GM18519 (cell line): ENCODE data around the gene NKG7.

ENCODE experiments used
- ATAC-seq: cut with Tn5 transposase; IDR thresholded peaks from one replicate; pipeline ENCODE4 v1.9.1; 2021; ENCODE audit warnings: mild to moderate bottlenecking, moderate library complexity; ENCODE audit not compliant: unreplicated experiment, low FRiP score

Gene NKG7

DNA sequence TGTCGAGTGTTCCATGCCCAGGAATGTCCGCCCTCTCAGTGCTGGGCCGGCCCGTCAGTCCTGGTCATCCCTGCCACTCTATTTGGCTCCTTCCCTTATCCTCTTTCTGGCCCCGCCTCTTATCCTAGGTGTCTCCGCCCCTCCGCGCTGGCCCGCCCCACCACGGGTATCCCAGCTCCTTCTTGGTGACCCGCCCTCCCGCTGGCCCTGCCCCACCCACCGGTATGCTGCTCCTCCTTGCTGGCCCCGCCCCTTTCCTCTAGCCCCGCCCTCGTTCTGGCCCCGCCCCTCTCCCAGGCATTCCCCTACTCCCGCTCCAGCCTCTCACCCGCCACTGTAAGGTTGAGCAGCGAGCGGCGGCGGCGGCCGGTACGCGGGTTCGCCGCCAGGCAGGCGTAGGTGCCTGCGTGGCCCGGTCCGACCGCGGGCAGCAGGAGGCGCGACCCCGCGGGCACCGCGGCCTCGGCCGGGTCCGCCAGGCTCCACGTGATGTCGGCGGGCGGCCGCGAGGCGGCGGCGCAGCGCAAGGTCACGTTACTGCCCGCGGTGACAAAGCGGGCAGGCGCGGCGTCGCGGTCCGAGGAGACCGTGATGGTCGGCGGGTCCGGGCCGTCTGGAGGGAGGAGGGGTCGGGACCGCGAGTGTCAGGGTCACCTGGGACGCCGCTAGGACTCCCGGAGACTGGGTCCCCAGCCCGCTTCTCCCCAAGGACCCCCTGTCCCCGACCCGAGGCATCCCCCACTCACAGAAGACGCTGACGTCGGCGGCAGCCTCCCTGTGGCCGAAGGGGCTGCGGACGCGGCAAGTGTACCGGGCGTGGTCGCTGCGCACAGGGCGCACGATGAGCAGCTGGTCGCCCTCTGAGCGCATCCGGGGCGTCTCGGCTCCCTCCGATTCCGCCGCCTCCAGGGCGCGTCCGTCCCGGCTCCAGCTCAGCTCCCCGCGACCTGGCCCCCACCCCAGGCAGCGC is 32.5 kb downstream of the NKG7 start:
- no peak for ATAC-seq

DNA sequence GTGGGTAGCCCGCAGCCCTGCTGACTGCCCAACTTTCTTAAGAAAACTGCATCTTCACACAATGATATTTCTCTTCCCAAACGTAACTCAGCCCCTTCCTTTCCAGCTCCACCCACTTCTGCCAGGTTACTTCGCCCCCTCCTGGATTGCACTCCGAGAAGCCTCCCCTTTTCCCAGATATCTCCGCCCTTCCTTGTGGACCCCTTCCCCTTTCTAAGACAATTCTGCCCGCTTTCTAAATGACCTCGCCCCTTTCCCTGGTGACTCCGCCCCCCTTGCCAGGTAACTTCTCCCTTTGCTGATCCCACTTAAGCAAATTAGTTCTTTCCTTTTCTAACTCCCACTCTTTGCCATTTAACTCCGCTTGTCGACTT is 33.2 kb downstream of the NKG7 start:
- ATAC-seq = no peak

DNA sequence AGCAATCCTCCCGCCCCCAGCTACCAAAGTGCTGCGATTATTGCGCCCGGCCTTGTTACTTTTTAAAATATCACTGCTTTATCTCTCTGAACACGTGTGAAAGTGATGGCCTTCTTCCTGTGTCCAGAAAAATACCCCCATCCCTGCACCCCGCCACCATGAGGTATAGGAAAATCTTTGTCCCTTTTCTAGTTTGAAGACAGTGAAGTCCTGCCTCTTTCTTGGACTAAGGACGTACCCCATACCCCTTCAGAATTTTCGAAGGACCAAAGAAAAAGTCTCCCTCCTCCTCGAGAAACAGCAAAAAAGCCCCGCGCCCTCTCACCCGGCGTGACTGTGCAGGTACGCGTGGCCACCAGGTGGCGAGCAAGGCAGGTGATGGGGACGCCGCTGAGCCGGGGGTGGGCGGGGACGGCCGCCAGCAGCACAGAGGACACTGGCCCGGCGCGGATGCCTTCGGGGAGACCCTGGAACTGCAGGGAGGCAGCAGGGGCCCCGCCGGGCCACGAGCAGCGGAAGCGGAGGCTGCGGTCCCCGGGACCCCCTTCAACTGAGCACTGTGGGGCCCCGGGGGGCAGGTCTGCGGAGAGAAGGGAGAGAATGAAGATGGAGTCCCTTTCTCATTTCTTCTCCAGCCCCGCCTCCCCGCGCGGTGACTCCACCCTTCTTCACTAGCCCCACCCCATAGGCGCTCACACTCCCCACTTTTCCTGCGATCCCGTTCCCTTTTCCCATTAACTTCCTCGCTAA is 33.7 kb downstream of the NKG7 start:
- no peak for ATAC-seq

DNA sequence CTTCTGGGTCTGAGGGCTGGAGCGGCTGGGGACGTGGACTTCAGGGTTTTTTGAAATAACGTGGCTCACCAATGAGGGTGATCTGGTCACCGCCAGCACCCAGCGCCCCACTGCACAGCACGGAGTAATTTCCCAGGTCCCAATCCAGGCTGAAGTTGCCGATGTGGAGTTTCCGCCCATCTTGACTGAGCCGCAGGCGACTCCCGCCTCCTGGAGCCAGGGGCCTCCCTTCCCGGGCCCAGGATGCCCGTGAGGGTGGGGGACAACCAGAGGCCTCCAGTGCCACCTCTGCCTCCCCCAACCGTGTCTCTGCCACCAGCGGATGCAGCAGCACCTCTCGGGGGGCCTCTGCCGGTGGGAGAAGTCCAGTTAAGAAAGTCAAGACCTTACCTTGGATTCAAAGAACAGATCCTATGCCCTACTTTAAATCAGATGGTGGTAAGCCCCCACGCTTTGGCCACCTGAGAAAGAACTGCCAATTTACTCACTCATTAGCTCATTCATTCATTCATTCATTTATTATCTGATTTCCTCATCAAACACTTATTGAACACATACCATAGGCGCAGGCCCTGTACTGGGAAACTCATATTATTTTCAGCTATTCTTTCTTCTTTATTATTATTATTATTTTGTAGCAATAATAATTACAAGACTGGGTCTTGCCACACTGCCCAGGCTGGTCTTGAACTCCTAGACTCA is 34.4 kb downstream of the NKG7 start:
- ATAC-seq = no peak

DNA sequence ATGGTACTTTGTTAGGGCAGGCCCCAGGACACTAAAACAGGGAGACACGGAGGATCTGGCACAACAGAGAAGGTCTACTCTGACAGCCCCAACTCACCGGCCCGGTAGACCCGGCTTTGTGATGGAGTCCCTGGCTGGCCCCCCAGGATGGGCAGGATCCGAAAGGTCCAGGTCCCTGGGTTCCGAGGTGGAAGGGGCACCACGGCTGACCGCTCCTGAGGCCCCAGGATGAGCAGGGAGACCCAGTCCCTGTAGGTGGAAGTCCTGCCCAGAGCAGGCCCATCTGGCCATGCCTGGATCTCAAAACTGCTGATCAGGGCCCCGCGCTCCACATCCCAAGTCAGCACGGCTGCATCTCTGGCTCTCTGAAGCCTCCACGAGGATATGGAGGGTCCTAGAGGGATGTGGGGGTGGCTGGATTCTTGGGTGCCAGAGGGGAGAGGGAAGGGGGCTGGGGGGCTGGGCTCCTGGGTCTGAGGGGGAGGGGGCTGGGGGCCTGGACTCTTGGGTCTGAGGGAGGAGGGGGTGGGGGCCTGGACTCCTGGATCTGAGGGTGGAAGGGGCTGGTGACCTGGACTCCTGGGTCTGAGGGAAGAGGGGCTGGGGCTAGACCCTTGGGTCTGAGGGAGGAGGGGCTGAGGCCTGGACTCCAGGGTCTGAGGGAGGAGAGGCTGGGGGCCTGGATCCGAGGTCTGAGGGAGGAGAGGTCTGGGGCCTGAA is 35.2 kb downstream of the NKG7 start:
- no peak for ATAC-seq

DNA sequence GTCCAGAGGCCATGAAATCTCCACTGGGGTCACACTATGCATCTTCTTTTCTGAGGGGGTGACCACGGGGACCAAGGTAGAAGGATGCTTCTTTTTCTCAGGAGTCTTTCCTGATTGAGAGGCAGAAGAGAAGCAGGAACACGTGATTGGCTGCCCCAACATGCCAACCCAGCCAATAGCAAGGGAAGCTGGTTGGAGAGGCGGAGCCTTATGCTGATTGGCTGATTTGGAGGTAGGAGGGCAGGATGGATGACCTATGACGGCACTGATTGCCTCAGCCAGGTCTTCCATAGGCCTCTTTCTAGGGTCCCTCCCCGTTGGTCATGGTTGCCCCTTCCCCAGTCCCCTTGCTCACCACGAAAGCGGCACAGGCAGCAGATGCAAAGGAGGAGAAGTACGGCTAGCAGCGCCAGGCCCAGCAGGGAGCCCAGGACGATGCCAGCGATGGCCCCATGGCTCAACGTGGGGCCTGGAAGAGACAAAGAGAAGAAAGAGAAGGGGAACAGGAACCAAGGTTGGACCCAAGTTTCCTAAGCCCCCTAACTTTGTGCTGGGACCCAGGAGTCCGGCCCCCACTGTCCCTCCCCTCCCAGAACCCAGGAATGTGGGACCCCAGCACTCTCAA is 38.5 kb downstream of the NKG7 start:
- no peak for ATAC-seq

DNA sequence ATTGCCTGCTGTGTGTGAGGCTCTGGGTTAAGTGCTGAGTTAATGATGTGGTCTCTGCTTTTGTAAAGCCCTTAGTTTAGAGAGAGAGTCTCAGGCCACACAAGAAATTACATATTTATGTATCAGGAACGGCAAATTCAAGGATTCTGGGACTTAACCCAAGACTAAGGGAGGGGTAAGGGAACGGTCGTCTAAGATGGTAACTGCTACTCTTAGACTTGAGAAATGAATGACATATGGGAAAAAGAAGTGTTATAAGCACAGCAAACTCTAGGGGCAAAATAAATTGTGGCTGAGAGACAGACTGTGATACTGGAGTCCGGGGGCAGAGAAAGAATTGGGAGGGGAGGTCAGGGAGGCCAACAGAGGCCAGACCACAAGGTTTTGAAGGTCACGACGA is 40.7 kb downstream of the NKG7 start:
- no peak for ATAC-seq

DNA sequence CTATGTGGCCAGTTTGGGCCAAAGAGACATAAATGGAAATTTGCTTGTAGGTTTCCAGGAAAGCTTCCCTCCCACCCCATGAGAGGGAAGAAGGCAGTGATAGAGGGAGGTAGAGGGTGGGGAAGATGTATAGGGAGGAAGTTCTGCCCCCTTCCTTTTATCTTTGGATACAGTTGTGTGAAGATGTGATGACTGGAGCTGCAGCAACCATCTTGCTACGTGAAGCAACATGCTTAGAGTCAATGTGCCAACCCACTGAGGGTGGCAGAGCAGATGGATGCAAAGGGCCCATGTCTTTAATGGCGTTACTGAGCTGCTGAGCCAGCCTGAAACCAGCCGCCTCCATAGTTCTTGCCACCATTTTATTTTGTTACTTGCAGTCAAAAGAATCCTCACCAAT is 41.3 kb downstream of the NKG7 start:
- ATAC-seq = no peak

DNA sequence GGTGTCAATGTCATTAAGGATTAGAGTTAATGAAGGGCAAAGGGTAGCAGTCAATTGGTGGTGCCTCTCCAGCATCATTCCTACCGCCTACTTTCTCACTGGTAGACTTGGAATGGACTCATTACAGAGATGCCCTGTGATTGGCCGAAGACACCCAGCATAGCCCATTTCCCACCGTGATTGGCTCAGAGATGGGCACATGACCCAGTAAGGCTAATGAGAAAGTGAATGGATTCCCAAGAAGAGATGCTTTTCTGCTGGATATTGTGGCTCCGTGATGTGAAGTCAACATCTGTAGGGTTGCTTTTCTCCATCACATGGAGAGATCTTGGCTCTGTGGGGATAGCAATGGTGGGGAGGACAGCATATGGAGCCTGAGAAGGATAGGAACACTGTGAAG is 42.1 kb downstream of the NKG7 start:
- ATAC-seq = no peak

DNA sequence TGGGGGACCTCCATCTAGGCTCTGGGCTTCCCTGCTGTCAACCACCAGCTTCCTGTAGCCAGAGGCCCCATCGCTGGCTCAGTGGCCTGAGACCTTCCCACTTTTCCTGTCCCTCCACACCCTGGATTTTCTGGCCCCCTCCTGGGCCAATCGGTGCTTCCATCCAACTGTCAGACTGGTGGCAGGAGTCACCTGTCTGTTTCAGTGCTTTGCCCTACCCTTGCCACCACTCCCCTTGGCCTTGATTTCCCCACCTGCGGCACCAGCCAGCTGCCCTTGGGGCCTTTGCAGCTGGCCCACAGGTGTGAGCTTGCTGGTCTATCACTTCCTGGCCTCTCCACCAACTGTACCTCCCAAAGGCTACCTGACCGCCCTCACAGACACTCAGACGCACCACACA is 43.0 kb downstream of the NKG7 start:
- no peak for ATAC-seq

DNA sequence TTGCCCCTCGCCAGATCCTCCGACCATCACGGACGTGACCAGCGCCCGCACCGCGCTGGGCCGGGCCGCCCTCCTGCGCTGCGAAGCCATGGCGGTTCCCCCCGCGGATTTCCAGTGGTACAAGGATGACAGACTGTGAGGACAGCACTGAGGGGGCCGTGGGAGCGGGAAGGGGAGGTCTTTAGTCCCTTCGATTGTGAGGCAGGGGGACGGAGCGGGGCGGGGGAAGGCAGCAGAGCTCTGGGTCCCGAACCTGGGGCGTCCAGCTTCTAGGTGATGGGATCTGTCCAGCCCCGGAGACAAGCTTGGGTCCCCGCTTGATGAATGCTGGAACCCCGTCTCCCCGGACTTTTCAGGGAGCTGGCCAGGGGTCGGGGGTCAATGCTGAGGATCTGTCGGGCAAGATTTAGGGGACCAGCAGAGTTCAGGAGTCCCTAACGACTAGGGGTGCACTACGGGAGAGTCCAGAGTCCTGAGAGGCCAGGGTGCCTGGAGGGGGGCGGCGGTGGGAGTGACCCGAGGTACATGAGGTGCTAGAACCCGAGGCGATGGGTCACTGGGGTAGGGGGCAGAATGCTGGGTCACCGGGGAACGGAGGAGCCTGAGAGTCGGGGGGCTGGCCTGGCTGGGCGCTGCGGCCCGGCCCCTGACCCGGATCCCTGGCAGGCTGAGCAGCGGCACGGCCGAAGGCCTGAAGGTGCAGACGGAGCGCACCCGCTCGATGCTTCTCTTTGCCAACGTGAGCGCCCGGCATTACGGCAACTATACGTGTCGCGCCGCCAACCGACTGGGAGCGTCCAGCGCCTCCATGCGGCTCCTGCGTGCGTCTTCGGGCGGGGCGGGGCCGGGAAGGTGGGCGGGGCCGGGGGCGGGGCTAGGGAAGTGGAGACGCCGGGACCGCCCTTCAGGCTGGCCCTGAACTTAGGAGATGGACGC is 45.1 kb downstream of the NKG7 start:
- no peak for ATAC-seq

DNA sequence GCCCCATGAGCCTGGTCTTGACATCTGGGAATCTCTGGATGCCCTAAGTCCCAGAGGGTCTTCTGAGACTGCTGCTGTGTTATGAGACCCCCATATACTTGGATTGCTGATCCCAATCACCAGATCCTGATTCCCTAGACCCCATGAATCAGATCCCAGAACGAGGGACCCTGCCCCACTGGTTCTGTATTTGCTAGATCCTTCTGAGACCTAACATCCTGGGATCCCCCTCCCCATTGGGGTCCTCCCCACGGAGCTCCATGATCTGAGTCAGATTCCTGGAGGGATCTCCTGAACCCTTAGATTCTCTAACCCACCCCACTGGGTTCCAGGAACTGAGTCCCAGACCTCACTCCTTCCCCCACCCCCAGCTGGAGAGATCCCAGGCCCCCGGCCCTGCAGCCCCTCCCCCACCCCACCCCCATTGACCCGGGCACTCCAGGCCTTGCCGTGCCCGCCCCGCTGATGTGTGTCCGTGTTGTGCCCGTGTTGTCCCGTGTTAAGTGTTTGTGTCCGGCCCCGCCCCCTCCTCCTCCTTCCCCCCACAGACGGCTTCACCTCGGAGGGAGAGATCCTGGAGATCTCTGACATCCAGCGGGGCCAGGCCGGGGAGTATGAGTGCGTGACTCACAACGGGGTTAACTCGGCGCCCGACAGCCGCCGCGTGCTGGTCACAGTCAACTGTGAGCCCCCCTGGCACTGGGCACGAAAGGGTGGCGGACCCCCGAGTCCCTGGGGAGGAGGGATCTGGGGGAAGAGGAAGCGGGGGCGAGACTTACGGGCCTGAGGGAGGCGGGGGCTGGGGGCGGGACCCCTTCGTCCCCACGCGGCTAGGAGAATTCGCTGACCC is 46.0 kb downstream of the NKG7 start:
- no peak for ATAC-seq

DNA sequence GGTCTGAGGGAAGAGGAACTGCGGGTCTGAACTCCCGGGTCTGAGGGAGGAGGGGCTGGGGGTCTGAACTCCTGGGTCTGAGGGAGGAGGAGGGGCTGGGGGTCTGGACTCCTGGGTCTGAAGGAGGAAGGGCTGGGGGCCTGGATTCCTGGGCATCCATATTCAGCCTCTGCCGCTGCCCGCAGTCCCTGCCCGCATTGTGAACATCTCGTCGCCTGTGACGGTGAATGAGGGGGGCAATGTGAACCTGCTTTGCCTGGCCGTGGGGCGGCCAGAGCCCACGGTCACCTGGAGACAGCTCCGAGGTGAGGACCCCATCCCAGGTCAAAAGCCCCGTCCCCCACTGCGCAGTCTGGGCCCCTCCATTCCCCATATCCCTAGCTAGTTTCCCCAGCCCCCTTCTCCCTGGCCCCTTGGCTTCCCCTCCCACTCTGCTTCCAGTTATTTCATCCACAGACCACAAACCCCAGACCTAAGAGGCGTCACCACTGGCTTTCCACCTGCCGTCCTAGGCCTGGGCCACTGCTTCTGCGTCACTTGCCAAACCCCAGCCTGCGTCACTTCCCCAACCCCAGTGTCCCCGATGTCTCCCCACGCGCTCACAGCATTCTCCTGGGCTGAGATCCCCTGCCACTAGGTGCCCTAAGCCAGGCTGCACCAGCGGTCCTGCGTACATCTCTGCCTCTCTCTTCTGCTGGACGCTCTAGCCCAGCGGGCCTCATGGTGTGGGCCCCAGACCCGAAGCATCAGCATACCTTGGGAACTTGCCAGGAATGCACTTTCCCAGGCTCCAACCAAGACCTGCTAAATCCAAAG is 47.1 kb downstream of the NKG7 start:
- ATAC-seq = no peak

DNA sequence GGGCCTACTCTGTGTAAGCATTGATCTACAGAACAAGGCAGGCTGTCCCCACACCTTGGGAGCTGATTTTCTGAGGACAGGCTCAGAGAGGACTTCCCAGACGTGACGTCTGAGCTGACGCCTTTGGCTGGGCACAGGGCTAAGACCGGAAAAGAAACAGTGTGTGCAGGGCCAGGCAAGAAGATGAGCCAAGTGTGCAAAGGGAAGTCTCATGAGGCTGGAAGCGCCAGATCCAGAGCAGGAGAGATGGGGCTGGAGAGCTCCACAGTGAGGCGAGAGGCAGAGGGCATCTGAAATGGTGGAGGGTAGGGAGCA is 48.3 kb downstream of the NKG7 start:
- no peak for ATAC-seq

DNA sequence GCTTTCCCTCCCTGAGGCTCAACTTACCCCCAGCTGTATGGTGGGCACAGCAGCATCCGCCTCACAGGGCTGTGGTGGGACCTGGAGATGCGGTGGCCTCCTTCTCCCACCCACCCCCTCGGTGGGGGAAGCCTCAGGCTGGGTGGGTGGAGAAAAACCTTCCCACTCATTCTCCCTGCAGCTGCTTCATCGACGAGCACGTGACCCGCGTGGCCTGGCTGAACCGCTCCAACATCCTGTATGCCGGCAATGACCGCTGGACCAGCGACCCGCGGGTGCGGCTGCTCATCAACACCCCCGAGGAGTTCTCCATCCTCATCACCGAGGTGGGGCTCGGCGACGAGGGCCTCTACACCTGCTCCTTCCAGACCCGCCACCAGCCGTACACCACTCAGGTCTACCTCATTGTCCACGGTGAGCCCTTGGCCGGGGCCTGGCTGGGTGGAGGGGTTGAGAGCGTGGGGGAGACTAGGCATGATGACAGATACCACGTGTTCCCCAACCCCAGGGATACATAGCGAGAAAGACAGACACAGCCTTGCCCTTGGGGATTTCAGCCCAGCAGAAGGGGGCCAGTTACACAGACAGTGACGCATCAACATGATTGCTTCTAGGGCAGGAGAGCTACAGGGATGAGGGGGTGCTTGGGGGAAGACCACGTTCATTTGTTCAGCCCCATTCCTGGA is 48.8 kb downstream of the NKG7 start:
- ATAC-seq = no peak

DNA sequence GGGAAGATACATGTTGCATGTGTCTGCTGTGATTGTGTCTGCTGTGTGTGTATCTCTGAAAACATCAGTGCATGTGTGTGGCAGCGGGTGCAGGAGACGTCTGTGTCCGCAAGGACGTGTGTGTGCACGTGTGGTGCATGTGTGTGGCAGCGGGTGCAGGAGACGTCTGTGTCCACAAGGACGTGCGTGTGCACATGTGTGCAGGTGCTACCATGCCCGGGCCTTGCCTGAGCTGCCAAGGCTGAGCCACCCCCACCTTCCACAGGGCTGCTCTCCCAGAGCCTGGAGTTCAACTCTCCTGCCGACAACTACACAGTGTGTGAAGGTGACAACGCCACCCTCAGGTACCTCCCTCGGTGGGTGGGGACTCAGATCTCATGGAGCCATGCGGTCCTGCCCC is 50.7 kb downstream of the NKG7 start:
- ATAC-seq = no peak
